B cell (primary cell): Measurements from ENCODE around the gene GMPR. TPM values are rescaled to one million over a fixed set of nuclear protein-coding genes. Genes with fewer than 3 reads are reported as not detected.

Source experiments
- ATAC-seq: fragments of 200-7000 bp; cut with Tn5 transposase; one replicate; pipeline ENCODE4 v1.10.0; 2021; ENCODE audit warnings: low read depth, mild to moderate bottlenecking, moderate number of reproducible peaks, moderate library complexity
- CTCF ChIA-PET: fragments of 350-600 bp; sonication (Branson Sonifier 250); formaldehyde crosslinking; loops from one replicate; lab custom pipeline; 2021; ENCODE audit warnings: antibody characterized with exemption, inconsistent platforms; lab: Charles Lee
- POLR2A ChIA-PET: fragments of 350-600 bp; sonication (Branson Sonifier 250); formaldehyde crosslinking; loops from one replicate; lab custom pipeline; 2021; ENCODE audit warnings: antibody characterized with exemption; lab: Charles Lee
- DNase-seq: peaks from one replicate; pipeline ENCODE4 v3.0.0; 2013
- H2AFZ ChIP-seq: 2 replicates; pipeline ENCODE4 v1.6.1; 2012; ENCODE audit warnings: mild to moderate bottlenecking, low read depth, low read length; ENCODE audit not compliant: insufficient read depth, poor library complexity, severe bottlenecking
- H3K27ac ChIP-seq, 2 donors: 1 replicate in 1 of 2; 2 replicates in 1 of 2; pipeline ENCODE4 v1.5.1; 2012 to 2013; ENCODE audit warnings: low read length in 2 of 2, mild to moderate bottlenecking in 2 of 2, moderate library complexity in 1 of 2
- H3K27me3 ChIP-seq, 4 experiments: fragments of 200-600 bp in 1 of 4; sonication (generic) in 1 of 4; replicated peaks in 1 of 4; 1 replicate in 2 of 4; 2 replicates in 2 of 4; pipeline versions ENCODE4 v1.6.1 to v1.7.0; 2013 to 2016; ENCODE audit warnings: low read length in 3 of 4, mild to moderate bottlenecking in 2 of 4, mixed read lengths in 1 of 4, moderate library complexity in 1 of 4; ENCODE audit not compliant: insufficient read depth in 4 of 4, control insufficient read depth in 3 of 4; ENCODE audit errors: control extremely low read depth in 1 of 4
- H3K36me3 ChIP-seq, 2 experiments: replicated peaks in 1 of 2; 1 replicate in 1 of 2; 2 replicates in 1 of 2; pipeline versions ENCODE4 v1.6.1 to v1.7.1; 2013; ENCODE audit warnings: low read length in 1 of 2; ENCODE audit not compliant: insufficient read depth in 2 of 2, control insufficient read depth in 1 of 2; ENCODE audit errors: control extremely low read depth in 1 of 2, extremely low read depth in 1 of 2
- H3K4me1 ChIP-seq, 2 donors: fragments of 200-600 bp in 1 of 2; sonication (generic) in 1 of 2; 1 replicate in 1 of 2; 2 replicates in 1 of 2; pipeline versions ENCODE4 v1.5.1 to v1.6.1; 2013 to 2017; ENCODE audit warnings: low read length in 2 of 2; ENCODE audit not compliant: control insufficient read depth in 2 of 2, insufficient read depth in 2 of 2
- H3K4me2 ChIP-seq: replicated peaks from 2 replicates; pipeline ENCODE3; 2012; ENCODE audit warnings: mild to moderate bottlenecking, low read depth, low read length; ENCODE audit not compliant: poor library complexity, severe bottlenecking
- H3K4me3 ChIP-seq, 5 experiments: fragments of 200-600 bp in 1 of 5; sonication (generic) in 1 of 5; 1 replicate in 3 of 5; 2 replicates in 2 of 5; pipeline versions ENCODE4 v1.5.1 to v1.7.0; 2011 to 2016; ENCODE audit warnings: low read length in 4 of 5, mild to moderate bottlenecking in 4 of 5, low read depth in 2 of 5, control low read depth in 1 of 5, moderate library complexity in 1 of 5; ENCODE audit not compliant: insufficient read depth in 1 of 5; ENCODE audit errors: control extremely low read depth in 1 of 5, extremely low read depth in 1 of 5
- H3K79me2 ChIP-seq: fragments of 200-600 bp; sonication (generic); one replicate; pipeline ENCODE4 v1.6.0; 2016; ENCODE audit warnings: low read length; ENCODE audit not compliant: control insufficient read depth, insufficient read depth
- H3K9ac ChIP-seq: fragments of 200-600 bp; sonication (generic); 2 replicates; pipeline ENCODE4 v1.6.1; 2017; ENCODE audit warnings: mild to moderate bottlenecking, low read length, moderate library complexity
- H3K9me3 ChIP-seq, 3 donors: one replicate each; pipeline versions ENCODE4 v1.6.1 to v1.7.1; 2013; ENCODE audit warnings: low read length in 2 of 3; ENCODE audit not compliant: control insufficient read depth in 2 of 3, insufficient read depth in 1 of 3; ENCODE audit errors: control extremely low read depth in 1 of 3
- H4K20me1 ChIP-seq: 2 replicates; pipeline ENCODE4 v1.6.0; 2012; ENCODE audit warnings: mild to moderate bottlenecking, low read length; ENCODE audit not compliant: insufficient read depth, control insufficient read depth, poor library complexity, severe bottlenecking
- H3K27ac Mint-ChIP-seq: one replicate; pipeline ENCODE4 v1.8.0; 2021; ENCODE audit warnings: mixed read lengths
- H3K27me3 Mint-ChIP-seq: one replicate; pipeline ENCODE4 v1.8.0; 2021; ENCODE audit warnings: mixed read lengths
- H3K4me1 Mint-ChIP-seq: one replicate; pipeline ENCODE4 v1.8.0; 2021; ENCODE audit warnings: mixed read lengths
- H3K4me3 Mint-ChIP-seq: one replicate; pipeline ENCODE4 v1.8.0; 2021; ENCODE audit warnings: mixed read lengths
- H3K9me3 Mint-ChIP-seq: one replicate; pipeline ENCODE4 v1.8.0; 2022; ENCODE audit warnings: mixed read lengths; ENCODE audit not compliant: insufficient read depth
- EZH2 ChIP-seq: IDR thresholded peaks from 2 replicates; pipeline ENCODE4 v1.6.1; 2012; ENCODE audit warnings: borderline replicate concordance, low read depth, mild to moderate bottlenecking, moderate library complexity, low read length; ENCODE audit not compliant: insufficient read depth, poor library complexity, severe bottlenecking
- WGBS: methylation state at CpG from one replicate; pipeline ENCODE4 v1.1.5; 2013; ENCODE audit warnings: missing lambda C conversion rate; ENCODE audit not compliant: insufficient coverage; 5-methylcytosine and 5-hydroxymethylcytosine counted together
- intact Hi-C: fragments of 100-400 bp; cut with micrococcal nuclease; formaldehyde crosslinking; loops from one replicate; pipeline ENCODE4 v1.10.0; 2022
- polyA plus RNA-seq: library from polyadenylated mRNA; depleted of rRNA; stranded (reverse); fragments of >200 nt; gene quantifications from 2 replicates; pipeline ENCODE4 v1.2.3, GENCODE V29; 2012
- total RNA-seq, 2 donors: library from RNA; stranded (reverse); fragments of 120-200 nt in 1 of 2; gene quantifications; 1 replicate in 1 of 2; 2 replicates in 1 of 2; pipeline versions ENCODE4 v1.2.3 to v1.2.4, GENCODE V29; 2013 to 2022
- TF ChIP-seq, protein P1 (sequence below): fragments of 200-600 bp; IDR thresholded peaks from one replicate; pipeline ENCODE4 v1.8.0; 2022; ENCODE audit warnings: antibody characterized with exemption, mild to moderate bottlenecking

Gene GMPR
- total and polyA plus RNA-seq, 2 donors (not counting 1 experiment from before 2014, with no cell fraction given): 0.82 TPM; not detected in 1

DNA sequence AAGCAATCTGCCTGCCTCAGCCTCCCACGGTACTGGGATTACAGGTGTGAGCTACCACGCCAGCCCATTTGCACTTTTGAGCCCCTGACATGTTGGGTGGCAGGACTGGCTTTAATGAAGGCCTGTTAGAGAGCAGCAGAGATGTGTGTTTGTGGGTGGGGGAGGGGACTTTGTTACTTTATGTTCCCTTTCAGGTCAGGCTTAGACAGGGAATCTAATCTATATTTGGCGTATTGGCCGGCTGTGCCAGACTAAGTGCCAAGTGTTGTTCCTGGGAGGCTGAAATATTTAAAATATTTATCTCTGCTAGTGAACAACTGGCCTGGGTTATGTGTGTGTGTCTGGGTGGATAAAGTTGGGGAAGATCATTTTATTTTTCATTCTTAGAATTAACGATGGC lies 6.1 kb downstream of the GMPR start:
- TF ChIP-seq EZH2: no peak
- TF ChIP-seq, protein P1, sequence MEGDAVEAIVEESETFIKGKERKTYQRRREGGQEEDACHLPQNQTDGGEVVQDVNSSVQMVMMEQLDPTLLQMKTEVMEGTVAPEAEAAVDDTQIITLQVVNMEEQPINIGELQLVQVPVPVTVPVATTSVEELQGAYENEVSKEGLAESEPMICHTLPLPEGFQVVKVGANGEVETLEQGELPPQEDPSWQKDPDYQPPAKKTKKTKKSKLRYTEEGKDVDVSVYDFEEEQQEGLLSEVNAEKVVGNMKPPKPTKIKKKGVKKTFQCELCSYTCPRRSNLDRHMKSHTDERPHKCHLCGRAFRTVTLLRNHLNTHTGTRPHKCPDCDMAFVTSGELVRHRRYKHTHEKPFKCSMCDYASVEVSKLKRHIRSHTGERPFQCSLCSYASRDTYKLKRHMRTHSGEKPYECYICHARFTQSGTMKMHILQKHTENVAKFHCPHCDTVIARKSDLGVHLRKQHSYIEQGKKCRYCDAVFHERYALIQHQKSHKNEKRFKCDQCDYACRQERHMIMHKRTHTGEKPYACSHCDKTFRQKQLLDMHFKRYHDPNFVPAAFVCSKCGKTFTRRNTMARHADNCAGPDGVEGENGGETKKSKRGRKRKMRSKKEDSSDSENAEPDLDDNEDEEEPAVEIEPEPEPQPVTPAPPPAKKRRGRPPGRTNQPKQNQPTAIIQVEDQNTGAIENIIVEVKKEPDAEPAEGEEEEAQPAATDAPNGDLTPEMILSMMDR: no peak
- no peak overlapping the region for H3K27ac Mint-ChIP-seq
- Histone ChIP-seq H3K4me1 (peaks cover 2 to 3% of the 10 kb centered on the region in 2 donors), H4K20me1 (no peaks in the 10 kb centered on the region), H3K36me3 (no peaks in the 10 kb centered on the region), H3K4me2 (no peak overlapping the region), H3K9me3 (no peaks in the 10 kb centered on the region), H3K79me2 (no peaks in the 10 kb centered on the region), H2AFZ (no peak overlapping the region), H3K9ac (no peak overlapping the region), H3K27me3 (peaks cover 0 to 6% (median under 1%) of the 10 kb centered on the region in 4 experiments), H3K4me3 (no peak overlapping the region), H3K27ac (no peak overlapping the region)
- WGBS: 98% methylated on average over 4 of the region's 5 CpGs
- ATAC-seq (no peak), DNase-seq (no peak)
- H3K4me1 Mint-ChIP-seq: peaks cover 4% of the 10 kb centered on the region
- intact Hi-C loops: no loop called here
- H3K27me3 Mint-ChIP-seq: peaks cover 7% of the 10 kb centered on the region
- ChIA-PET CTCF (no interaction called here), POLR2A (interaction anchor here (0.7 kb wide), 1 partner anchor 14 kb away, joined by 3 read pairs; no protein-coding TSS in a partner anchor)
- no peak overlapping the region for H3K4me3 Mint-ChIP-seq
- no peaks in the 10 kb centered on the region for H3K9me3 Mint-ChIP-seq

DNA sequence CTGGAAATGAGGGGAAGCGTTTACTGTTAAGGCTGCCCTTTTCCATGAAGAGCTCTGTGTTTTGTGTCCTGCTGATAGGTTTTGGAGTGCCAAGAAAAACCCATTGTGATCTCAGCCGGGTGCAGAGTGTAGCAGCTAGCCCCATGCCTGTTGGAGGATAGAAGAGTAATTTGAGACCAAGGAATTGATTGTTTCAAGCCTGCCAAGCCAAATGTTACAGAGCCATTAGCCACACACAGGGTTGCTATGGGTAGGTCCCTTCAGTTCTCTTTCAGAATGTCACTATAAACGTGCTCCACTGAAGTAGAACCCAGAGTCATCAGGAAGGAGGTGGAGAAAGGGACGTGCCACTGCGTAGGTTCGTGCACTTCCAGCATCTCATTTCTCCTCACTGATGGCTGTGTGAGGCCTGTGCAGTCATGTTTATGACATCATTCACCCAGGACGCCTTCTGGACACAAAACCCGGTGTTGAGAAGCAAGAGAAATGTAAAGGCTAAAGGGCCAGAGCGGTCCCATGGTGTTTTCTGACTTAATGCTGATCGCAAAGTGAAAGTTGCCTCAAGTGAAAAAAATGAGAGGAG lies 6.6 kb downstream of the GMPR start:
- H3K9me3 ChIP-seq: no peaks in the 10 kb centered on the region
- H2AFZ ChIP-seq: no peak overlapping the region
- ChIA-PET CTCF (no interaction called here), POLR2A (no interaction called here)
- H3K4me2 ChIP-seq: no peak overlapping the region
- no peak overlapping the region for H3K4me3 ChIP-seq
- Mint-ChIP-seq H3K4me1 (no peaks in the 10 kb centered on the region), H3K9me3 (no peaks in the 10 kb centered on the region), H3K27ac (no peak overlapping the region), H3K4me3 (no peak overlapping the region), H3K27me3 (peaks cover 7% of the 10 kb centered on the region)
- ATAC-seq (no peak), DNase-seq (no peak)
- intact Hi-C loops: no loop called here
- no peaks in the 10 kb centered on the region for H4K20me1 ChIP-seq
- TF ChIP-seq, protein P1: no peak
- no peak for TF ChIP-seq EZH2
- H3K9ac ChIP-seq: no peak overlapping the region
- peaks cover 0 to 3% (median 0%) of the 10 kb centered on the region in 4 experiments for H3K27me3 ChIP-seq
- H3K27ac ChIP-seq: no peak overlapping the region
- no peaks in the 10 kb centered on the region for H3K4me1 ChIP-seq
- WGBS: 81% methylated on average over 10 of the region's 10 CpGs
- no peaks in the 10 kb centered on the region for H3K36me3 ChIP-seq
- no peaks in the 10 kb centered on the region for H3K79me2 ChIP-seq
